NCI-H446 (cell line): ENCODE measurements around the gene TARS1.

ENCODE experiments used
- DNase-seq, 2 experiments: peaks; one replicate each; lab custom pipeline; 2025; lab: John Stamatoyannopoulos, UW

Gene TARS1

DNA sequence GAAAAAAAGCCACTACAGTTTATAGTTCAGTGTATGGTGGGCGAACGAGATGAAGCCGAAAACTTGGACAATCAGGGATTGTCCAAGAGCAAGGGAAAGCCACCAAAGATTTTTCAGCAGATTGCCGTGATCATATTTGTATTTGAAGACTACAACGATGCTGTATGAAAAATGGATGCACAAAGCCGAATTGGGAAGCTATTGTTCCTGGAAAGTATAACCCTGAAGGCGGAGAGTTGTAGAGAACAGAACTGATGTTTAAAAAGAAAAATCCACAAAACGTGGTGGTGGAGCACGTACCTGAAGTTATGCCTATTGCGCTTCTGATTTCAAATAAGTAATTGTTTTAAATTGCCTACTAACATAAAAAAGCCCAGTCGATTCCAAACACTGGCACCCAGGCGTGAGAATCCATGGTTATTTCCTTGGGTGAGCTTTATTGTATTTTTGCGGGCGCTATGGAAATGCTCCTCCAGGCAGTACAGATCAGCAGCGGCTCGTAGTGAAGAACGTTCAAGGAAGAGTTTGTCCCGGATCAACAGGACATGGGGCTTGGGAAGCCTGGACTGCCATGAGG lies 772 bp upstream of the TARS1 start:
- peak in 1 of 2 experiments; percentile 57 for DNase-seq

DNA sequence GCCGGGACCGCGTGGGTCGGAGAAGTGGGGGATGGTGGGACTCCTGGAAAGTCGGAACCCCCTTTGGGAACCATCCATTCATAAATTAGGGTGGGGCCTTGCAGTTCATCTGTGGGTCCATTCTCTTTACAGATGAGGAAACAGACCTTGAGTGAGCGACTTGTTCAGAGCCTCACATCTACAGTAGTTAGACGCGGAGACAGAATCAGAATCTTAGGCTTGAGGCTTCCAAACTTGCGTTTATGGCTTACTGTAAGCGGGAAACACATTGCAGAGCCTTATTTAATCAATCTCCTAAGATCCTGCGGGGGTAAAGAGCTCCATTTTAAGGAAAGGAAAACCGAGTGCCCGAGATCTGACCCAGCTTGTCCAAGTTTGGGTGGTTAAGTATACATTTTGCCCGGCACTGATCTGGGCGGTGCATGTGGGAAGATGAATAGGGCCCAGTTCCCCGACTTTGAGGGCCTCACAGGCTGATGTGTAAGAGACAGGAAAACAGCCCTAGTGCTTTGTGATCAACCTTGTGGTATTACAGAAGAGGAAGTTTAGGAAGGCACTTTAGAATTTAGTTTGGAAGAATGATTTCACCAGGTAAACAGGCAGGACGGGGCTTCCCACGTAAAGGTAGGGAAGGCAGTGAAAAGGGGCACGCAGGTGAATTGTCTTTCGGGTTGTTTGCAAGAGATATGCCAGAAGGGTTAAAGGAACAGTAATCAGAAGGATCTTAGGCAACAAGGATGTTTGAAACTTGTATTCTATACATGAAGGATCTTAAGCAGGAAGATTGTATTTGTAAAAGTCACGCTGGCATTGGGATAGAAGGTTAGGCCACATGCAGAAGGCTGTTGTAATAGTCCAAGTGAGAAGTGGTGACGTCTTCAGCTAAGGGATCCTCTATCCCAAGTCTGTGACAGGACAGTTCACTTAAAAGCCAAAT lies 744 bp downstream of the TARS1 start:
- DNase-seq = peak; percentile 58 to 92

DNA sequence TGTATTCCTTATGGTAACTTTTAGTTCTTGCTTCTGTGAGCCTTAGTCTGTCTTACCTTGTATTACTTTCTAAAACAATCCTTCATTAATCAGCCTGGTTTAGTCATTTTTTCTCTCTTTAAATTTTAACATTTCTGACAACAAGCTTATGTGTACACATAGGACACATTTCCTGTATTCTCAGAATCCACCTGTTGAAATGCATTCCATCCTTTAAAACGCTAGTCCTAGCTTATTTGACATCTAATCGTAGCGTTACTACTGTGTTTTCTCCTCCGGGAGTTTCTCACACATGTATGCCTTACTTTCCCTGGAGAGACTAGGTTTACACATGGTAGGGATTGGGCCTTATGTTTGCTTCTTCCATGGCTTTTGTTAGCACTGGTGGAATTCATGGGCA lies 3.8 kb downstream of the TARS1 start:
- no peak for DNase-seq

DNA sequence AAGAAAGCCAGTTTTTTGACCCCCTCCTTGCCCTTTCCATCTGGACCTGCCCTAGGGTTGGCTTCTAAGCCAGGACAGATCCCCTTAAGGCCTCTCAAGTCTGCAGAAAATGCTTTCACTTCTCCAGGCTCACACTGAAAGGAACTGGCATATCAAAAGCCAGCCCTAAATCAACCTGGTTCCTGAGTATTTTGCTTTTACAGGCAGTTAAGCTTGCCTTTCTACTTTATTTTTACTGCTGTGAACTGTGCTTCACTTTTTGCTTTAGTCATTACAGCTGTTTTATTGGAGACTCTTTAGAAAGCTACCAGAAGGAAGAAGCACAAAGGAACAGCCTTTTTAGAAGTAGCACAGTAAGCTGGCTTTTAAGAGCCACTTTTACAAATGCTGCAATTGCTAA lies 5.0 kb downstream of the TARS1 start:
- no peak for DNase-seq

DNA sequence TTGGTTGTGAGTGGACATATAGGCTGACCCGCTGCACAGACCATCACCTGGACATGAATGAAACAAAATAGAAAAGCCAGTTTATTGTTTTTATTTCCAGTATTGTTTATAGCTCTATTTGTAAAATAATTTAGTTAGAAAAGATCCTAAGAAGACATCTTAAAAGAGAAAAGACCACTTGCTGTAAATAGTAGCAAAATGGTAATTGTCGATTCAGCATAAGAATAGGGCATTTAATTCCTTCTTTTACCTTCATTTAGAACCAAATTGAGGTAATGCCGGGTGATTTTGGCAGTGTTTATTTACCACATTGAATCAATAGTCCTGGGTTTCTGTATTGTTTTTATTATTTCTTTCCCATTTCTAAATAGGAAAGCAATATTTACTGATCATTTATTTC lies 7.4 kb downstream of the TARS1 start:
- no peak for DNase-seq

DNA sequence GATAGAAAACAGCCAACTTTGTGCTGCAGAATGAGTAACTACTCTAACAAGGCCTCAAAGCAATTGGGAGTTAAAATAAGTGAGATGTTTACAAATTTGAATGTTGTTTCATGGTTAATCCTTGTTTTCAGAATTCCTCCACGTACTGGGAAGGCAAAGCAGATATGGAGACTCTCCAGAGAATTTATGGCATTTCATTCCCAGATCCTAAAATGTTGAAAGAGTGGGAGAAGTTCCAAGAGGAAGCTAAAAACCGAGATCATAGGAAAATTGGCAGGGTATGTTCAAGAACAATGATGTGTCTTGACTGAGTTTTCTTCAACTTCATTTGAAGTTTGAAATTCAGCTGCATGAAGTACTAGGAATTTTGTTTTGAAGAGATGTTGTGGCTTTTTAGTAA lies 16.4 kb downstream of the TARS1 start:
- DNase-seq = no peak

DNA sequence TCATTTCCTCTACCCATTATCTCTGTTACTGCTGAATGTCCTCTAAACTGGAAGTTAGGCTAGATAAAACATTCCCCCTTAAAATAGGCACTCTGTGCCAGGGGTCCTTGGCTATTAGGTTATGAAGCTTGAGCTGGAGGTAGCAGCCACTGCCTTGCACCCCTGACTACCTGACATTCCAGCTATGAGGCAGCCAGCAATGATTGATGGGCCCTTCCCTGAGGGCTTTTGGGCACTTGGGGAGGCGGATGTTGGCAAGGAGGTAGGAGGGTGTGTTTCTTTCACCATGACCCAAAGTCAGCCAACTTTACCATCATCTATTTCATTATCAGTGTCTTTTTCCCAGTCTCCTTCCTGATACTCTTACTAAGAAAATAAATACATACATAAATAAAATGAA lies 17.1 kb downstream of the TARS1 start:
- DNase-seq = no peak

DNA sequence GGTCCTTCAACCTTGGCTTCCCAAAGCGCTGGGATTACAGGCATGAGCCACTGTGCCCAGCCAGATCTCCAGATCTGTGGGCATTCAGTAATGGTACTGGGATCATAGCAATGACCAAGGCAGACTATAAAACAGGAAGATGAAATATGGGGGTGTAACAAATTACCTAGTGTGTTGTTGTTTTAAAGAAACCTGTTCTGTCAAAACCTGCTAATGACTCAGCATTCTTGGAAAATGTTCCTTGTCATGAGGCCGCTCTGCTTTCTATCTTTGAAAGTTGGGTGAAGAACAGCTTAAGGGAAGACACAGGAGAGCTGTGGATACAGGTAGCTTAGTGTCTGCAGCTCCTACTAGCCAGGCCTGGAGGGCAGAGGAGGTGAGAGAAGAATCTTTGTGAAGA lies 19.4 kb downstream of the TARS1 start:
- DNase-seq = no peak

DNA sequence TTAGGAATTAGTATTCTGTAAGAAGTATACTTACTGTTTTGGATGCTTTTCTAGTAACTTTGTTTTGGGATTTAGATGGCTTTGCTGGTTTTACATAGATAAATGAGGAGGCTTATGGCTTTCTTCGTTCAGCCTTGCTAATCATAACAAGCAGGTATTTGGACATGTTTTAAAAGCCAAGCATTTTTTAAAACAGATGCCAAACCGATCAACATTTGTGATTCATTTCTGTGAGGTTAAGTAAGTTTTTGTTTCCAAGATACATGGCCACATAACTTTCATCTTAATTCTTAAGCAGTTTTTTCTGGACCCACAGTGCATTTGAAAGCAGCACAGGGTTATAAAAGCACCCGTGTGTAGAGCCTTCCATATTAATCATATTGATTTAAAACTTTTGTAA lies 21.7 kb downstream of the TARS1 start:
- no peak for DNase-seq

DNA sequence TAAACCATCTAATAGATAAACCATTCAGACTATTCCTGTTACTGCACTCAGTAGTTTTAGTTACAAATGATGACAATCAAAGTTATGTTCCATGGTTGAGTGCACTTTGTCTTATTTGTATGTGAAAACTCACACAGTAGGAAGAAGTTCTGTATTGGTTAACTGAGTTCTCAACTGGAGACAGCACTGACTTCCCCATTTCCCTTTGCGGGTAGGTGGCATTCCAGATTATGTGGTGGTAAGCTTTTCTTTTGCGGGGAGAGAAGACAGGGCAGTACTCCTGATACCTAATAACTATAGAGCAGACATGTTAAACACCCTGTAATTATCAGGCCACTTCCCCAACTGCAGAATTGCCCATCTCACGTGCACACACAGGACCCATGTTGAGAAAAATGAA lies 24.4 kb downstream of the TARS1 start:
- no peak for DNase-seq

DNA sequence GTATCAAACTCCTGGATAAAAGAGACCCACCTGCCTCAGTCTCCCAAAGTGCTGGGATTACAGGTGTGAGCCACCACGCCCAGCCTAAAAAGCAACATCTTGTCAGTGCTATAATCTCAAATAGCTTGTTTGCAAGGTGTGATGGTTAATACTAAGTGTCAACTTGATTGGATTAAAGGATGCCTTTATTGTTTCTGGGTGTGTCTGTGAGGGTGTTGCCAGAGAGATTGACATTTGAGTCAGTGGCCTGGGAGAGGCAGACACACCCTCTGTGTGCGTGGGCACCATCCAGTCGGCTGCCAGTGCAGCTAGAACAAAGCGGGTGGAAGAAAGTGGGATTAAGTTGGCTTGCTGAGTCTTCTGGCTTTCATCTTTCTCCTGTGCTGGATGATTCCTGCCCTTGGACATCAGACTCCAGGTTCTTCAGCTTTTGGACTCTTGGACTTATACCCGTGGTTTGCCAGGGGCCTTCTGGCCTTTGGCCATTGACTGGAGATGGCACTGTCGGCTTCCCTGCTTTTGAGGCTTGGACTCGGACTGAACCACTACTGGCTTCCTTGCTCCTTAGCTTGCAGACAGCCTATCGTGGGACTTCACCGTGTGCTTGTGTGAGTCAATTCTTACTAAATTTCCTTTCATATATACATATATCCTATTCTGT lies 28.1 kb downstream of the TARS1 start:
- DNase-seq = no peak

DNA sequence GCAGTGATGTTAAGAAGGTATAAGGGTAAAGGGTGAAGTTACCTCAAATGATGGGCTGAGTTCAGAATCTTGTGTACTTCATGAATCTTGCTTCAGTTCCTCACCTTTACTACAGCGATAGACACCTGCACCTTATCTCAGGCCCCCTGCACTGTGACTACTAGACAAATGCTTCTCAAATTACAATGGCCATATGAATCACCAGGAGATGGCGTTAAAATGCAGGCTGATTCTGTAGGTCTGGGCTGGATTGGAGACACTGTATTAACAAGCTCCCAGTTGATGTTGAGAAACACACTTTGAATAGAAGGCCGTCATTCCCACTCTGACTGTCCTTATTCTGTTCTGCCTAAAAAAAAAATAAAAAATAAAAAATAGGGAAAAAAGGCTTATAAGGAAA lies 29.8 kb downstream of the TARS1 start:
- DNase-seq = peak in 1 of 2 experiments; percentile 21

DNA sequence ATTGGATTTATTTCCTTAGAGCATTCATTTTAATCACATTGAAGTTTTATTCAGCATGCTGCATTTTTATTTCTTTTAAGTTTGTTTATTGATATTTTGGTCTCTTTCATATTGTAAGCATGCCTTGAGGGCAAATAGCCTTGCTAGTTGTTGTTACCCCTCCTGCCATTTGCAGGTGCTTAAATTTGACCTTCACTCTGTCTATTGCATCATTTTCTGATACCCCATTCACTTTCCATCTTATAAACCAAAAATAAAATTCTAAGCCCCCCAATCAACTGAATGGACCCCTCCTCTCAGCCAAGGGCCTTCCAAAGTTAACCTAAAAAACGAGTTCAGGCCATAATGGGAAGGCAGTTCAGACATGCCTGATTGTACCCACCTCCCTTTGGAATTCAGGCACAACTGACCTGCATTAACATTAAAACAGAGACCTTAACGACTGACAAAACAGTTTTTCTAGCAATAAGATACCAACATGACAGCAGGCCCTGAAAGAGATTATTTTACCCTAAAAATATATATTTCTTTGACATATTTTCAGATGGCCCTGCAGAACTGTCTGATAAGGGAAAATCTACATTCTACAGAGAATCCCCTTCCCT lies 32.1 kb downstream of the TARS1 start:
- DNase-seq = no peak

DNA sequence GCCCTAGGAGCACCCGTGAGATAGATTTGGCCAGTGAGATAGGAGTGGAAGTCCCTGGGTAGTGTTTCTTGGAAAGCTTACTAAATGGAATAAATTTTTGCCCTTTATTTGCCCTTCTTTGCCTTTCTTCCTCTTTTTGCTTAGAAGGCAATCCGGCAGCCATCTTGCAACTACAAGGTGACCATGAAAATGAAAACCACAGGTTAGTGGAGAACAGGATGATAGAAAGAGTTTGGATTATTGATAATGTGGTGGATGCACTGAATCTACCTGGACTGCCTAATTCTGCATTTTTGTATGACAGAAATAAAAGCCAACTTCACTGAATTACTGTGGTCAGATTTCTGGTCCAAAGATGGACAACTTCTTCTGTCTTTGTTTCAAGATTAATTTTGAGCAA lies 33.2 kb downstream of the TARS1 start:
- no peak for DNase-seq

DNA sequence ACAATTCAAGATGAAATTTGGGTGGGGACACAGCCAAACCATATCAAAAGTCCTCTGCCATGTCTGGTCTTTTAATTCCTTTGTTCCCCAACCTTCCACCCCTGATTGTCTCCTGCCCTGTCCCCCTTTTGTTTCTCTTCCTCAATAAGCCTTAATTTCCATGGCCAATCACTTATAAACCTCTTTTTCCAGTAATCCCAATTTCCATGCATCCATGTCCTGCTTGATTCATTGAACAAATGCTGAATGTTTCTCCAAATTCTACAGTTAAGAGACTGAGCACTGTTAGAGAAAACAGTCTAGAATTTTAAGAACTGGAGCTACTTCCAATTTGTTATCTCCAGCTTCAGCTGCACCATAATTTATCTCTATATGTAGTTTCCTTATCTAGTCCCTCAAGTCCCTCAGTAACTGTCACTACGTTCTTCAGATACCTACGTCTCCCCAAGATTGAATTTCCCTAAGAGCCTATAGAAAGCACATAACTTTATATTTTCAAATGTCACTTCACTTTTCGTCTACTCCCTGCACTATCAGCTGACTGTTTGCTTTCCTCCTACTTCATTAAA lies 34.2 kb downstream of the TARS1 start:
- DNase-seq = no peak

DNA sequence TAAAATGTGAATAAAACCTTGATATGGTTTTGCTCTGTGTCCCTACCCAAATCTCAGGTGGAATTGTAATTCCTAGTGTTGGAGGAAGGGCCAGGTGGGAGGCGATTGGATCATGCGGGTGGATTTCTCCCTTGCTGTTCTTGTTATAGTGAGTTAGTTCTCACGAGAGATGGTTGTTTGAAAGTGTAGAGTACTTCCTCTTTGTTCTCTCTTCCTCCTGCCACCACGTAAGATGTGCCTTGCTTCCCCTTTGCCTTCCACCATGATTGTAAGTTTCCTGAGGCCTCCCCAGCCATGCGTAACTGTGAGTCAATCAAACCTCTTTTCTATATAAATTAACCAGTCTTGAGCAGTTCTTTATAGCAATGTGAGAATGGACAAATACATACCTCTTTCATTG lies 34.9 kb downstream of the TARS1 start:
- no peak for DNase-seq

DNA sequence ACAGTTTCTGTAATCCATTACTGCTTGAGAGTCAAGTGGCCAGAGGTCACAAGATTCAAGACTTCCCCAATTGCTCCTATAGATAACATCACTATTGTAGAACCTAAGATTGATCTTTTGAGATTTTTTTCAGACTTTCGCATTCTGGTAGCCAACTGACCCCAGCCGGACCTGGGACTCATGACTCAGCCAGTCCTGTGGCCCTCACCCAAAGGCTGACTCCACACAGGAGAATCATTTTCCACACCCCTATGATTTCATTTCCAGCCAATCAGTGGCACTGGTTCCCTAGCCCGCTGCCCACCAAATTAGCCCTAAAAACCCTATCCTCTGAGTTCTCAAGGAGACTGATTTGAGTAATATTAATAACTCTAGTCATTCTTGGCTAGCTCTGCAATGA lies 36.2 kb downstream of the TARS1 start:
- DNase-seq = no peak

DNA sequence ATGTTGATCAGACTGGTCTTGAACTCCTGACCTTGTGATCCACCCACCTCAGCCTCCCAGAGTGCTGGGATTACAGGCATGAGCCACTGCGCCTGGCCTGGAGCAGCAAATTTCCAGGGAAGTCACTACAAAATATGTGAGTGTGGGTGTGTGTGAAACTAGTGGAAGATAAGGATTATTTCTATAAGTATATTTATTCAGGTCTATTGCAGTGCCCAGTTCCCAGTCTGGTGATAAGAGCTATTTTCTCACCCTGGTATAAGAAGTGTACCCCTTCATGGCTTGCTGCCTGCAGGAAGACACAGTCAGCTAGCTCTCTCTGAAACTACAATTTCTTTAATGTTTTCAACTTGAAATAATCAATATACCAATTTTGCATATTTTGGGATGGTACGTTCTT lies 37.1 kb downstream of the TARS1 start:
- DNase-seq = no peak

DNA sequence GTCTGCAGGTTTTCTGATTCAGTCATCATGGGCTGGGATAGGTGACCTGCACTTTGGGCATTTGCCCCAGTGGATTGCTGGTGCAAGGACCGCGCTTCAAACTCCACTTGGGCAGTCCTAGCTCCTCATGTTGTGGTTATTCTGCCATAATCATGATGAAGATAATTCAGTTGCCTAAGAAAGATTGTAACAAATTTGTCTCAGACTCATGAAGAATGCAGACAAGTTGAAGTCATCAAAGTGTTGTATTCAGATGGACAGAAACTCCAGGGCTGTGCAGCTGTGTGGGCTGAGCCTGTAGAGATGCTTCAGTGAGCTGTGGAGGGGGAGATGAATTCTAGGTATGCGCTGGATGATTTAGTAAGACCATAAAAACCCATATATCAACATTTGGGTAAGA lies 38.5 kb downstream of the TARS1 start:
- DNase-seq = no peak

DNA sequence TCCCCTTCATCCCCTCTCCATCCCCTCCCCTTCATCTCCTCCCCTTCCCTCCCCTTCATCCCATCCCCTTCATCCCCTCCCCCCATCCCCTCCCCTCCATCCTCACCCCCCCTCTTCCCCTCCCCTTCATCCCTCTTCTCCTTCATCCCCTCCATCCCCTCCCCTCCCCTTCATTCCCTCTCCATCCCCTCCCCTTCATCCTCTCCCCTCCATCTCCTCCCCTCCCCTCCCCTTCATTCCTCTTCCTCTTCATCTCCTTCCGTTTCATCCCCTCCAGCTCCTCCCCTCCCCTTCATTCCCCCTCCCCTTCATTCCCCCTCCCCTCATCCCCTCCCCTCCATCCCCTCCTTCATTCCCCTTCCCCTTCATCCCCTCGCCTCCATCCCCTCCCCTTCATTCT lies 40.1 kb downstream of the TARS1 start:
- DNase-seq = no peak

DNA sequence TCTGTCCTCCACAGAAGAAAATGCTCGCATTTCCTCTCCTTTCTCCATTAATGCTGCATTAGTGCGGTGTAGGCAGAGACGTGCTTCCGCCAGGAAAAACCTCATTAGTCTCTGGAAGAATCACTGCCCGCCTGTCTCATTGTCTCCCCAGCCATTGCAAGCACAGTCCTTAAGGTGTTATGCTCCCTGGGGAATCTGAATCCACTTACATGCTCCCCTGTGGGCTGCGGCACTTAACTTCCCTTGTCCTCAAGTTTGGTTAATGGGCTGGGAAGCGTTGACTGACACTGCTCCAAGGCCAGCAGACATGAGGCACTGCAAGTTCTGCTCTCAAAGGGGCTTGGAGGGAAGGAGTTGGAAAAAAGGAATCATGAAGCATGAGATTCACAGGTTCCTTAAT lies 41.6 kb downstream of the TARS1 start:
- no peak for DNase-seq

DNA sequence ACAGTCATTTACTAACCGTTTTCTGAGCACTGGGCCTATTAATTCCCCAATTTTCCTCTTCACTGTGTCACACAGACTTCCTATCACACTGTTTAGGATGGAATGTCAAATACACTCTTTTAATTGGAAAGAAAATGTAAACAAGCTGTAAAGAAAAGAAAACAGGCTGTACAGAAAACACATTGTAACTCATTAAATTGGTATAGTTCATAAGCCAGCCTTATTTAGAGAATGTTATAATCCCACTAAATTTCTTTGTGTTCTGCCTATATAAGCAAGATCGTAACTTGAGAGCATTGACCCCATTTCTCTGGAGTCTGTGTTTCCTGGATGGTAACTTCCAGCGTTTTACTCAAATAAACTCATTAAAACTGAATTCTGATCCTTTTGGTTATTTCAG lies 46.5 kb downstream of the TARS1 start:
- DNase-seq = no peak
